GM10266 (cell line): ENCODE data around the gene PJA1.

Experiments used
- DNase-seq: peaks from one replicate; pipeline ENCODE4 v3.0.0; 2012; ENCODE audit errors: extremely low spot score
- TF ChIP-seq, protein P1 (sequence below): IDR thresholded peaks from 2 replicates; pipeline ENCODE4 v1.5.1; 2012; ENCODE audit warnings: mild to moderate bottlenecking, low read depth; ENCODE audit not compliant: control insufficient read depth, insufficient read depth; ENCODE audit errors: missing control alignments

Gene PJA1

DNA sequence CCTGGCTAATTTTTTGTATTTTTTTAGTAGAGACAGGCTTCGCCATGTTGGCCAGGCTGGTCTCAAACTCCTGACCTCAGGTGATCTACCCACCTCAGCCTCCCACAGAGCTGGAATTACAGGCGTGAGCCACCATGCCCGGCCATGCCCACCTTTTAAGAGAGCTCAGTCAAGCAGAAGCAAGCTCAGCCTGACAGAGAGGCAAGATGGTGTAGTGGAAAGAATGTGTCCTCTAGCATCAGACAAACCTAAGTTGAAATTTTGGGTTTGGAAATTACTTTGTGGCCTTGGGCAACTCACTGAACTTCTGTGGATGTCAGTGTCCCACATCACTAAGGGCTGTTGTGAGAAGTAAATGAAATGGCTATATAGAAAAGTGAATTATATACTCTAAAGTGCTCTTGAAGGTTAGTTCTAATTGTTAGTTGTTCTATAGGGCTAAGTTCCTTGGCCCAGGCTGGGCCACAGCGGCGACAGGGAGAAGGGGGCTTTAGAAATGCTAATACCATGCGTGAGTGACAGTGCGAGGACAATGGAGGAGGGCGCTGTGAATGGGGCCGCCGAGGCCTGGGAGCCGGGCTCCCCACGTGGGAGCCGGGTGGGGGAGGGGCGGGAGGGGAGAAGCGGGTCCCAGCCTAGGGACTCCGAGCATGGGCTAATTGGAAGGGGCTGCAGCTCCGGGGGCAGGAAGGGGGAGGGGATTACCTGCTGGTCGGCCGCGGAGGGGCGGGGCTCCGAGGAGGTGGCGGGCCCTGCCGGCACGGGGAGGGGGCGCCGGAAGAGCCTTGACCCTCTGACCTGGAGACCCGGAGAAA lies 15.6 kb downstream of the PJA1 start:
- TF ChIP-seq, protein P1, sequence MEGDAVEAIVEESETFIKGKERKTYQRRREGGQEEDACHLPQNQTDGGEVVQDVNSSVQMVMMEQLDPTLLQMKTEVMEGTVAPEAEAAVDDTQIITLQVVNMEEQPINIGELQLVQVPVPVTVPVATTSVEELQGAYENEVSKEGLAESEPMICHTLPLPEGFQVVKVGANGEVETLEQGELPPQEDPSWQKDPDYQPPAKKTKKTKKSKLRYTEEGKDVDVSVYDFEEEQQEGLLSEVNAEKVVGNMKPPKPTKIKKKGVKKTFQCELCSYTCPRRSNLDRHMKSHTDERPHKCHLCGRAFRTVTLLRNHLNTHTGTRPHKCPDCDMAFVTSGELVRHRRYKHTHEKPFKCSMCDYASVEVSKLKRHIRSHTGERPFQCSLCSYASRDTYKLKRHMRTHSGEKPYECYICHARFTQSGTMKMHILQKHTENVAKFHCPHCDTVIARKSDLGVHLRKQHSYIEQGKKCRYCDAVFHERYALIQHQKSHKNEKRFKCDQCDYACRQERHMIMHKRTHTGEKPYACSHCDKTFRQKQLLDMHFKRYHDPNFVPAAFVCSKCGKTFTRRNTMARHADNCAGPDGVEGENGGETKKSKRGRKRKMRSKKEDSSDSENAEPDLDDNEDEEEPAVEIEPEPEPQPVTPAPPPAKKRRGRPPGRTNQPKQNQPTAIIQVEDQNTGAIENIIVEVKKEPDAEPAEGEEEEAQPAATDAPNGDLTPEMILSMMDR, result no peak
- DNase-seq, result no peak

DNA sequence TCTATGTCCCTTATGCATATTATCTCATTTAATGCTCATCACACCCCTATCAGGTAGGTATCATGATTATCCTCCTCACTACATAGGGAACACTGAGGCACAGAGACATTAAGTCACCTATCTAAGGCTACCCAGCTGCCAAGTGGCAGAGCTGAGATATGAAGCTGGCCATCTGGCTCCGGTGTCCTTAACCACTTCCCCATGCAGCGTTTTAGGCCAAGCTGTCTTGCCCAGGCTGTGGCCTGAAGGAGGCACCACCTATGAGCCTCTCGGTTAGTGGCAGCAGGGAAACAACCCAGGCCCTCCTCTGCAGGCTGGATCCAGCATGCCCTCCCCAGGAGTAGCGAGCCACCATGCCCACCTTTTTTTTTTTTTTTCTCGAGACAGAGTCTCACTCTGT lies 16.3 kb downstream of the PJA1 start:
- TF ChIP-seq, protein P1, result no peak
- no peak for DNase-seq

DNA sequence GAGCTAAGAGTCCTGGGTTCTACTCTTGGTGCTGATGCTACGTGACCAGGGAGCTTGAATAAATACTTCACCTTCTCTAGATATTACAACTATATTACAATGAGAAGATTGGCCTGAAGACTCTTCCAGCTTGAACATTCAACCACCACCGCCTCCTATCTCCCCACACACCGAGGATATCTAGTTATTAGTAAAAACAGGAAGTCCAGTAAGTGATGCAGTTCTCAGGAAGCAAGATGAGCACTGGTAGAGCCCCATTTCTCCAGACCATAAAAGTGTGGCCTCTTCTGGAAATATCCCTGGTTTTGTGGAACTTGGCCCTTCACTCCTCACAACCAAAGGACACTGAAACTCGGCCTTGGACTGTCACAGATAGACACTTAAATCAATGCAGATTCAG lies 18.5 kb downstream of the PJA1 start:
- TF ChIP-seq, protein P1, result no peak
- DNase-seq, result no peak

DNA sequence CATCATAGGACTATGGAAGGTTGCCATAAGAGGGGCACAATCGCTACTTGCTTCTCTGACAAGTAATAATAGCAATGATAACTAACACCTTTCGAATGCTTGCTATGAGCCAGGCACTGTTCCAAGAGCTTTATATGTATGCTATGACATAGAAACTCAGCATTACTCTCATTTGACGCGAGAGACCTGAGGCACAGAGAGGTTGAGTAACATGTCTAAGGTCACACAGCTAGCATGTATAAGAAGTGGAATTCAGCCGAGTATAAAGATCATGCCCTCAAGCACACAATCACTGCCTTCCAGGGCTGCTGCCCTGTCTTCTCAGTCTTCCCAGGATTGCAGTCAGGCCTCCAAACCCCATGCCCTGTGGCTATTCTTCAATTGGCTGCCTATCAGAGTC lies 19.5 kb downstream of the PJA1 start:
- TF ChIP-seq, protein P1, result no peak
- DNase-seq, result no peak

DNA sequence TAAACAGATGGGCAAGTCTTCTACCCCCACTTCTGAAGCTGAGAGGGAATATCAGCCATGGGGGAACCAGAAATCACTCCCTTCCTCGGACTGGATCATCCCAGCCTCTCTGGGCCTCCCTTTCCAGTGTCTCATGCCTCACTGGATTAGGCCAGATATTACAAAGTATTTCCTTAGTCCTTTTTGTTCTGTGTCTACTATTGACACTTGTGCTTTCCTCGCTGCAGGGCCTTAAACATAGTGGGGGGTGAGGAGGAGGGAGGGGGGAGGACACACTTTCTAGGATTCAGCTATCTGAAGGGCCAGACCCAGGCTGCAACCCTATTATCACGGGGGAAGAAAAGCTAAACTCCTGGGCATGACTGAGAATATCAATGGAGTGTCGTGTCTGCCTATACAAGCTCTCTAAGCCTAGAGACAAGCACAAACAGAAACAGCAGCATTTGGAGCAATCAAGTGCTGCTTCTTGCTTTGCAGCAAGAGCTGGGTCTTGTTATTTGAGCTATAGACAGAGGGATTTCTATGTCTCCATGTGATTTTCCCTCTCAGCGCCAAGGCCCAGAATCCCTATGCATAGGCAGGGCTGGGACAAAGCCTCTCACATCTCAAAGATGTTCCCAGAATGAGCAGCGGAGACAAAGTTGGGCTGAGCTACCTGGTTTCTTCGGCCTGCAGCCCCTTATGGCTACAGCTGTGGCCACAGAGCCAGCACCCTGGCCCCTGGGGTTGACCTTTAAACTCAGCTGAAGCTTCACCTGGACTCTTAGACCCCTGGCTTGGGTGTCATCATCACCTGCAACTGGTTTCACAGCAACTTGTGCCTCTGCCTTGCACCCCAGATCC lies 20.2 kb downstream of the PJA1 start:
- no peak for DNase-seq
- TF ChIP-seq, protein P1, result no peak

GRCh38 chrX:69143530-69143929 lies 21.7 kb downstream of the PJA1 start:
- TF ChIP-seq, protein P1, result no peak
- DNase-seq, result no peak
